ENCODE data around the gene SMG6.

DNA sequence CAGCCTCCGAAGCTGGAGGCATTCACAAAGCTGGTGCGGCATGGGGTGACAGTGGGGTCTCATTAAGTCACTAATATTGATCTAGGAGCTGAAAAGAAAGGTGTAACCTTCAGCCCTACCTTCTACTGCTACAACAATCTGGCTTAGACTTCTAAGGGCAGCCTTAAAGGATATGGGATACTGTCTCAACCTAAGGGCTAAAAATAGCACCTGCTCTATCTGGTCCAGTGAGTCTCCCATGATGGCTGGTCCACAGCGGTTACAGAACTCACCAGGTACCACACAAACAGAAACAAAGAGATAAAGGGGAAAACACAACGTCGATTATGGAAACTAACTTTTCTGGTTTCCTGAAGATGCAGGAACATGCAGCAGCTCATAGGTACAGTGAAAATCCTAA, 115.8 kb downstream of the SMG6 start:
- TF ChIP-seq, protein P1, sequence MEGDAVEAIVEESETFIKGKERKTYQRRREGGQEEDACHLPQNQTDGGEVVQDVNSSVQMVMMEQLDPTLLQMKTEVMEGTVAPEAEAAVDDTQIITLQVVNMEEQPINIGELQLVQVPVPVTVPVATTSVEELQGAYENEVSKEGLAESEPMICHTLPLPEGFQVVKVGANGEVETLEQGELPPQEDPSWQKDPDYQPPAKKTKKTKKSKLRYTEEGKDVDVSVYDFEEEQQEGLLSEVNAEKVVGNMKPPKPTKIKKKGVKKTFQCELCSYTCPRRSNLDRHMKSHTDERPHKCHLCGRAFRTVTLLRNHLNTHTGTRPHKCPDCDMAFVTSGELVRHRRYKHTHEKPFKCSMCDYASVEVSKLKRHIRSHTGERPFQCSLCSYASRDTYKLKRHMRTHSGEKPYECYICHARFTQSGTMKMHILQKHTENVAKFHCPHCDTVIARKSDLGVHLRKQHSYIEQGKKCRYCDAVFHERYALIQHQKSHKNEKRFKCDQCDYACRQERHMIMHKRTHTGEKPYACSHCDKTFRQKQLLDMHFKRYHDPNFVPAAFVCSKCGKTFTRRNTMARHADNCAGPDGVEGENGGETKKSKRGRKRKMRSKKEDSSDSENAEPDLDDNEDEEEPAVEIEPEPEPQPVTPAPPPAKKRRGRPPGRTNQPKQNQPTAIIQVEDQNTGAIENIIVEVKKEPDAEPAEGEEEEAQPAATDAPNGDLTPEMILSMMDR (IDR thresholded peaks at IDR 0.05; ENCODE audit: insufficient read depth, low read depth, low read length), result no peak
- TF ChIP-seq EZH2 (IDR thresholded peaks at IDR 0.05; ENCODE audit: insufficient read depth, low read length), result no peak

Data from astrocyte (in vitro differentiated cells and primary cell).